ENCODE data around the gene CYP21A2.
"Not testable (repeated sequence)": the region's sequence is repeated elsewhere in the genome, so short reads cannot be mapped to it uniquely, and the experiment has no call there.

The CYP21A2 gene

DNA sequence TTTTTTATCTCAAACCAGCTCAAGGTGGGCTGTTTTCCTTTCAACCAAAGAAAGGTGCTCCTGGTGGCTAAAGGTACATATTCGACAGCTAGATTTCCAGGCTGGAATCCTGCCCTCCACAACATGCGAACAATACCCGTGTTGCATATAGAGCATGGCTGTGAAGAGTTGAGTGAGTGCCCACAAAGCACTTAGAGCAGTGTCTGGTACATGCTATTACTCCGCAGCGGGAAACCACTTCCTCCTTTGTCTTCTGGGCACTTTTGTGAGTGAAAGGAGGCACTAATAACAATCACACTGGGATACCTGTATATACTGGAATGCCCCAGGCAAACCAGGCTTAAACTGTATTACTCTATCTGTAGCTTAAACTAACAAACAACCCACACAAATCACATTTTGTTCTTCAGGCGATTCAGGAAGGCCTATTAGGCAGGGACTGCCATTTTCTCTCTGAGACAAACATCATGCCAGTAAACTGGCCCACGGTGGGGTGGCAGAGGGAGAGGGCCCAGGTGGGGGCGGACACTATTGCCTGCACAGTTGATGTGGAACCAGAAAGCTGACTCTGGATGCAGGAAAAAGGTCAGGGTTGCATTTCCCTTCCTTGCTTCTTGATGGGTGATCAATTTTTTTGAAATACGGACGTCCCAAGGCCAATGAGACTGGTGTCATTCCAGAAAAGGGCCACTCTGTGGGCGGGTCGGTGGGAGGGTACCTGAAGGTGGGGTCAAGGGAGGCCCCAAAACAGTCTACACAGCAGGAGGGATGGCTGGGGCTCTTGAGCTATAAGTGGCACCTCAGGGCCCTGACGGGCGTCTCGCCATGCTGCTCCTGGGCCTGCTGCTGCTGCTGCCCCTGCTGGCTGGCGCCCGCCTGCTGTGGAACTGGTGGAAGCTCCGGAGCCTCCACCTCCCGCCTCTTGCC lies at the start of gene CYP21A2:
Gene CYP21A2 (plus strand): TSS at position 818 of the 927 bp plus-strand sequence. CDS start 8 bp downstream, at position 826.
- DNase-seq = not testable (repeated sequence)

GRCh38 chr6:31989363-31989762 lies 48.9 kb upstream of the CYP21A2 start:
- DNase-seq = not testable (repeated sequence)

- not testable (repeated sequence) for DNase-seq
Measured at GRCh38 chr6:31994421-31994820, 43.8 kb upstream of the CYP21A2 start.

DNA sequence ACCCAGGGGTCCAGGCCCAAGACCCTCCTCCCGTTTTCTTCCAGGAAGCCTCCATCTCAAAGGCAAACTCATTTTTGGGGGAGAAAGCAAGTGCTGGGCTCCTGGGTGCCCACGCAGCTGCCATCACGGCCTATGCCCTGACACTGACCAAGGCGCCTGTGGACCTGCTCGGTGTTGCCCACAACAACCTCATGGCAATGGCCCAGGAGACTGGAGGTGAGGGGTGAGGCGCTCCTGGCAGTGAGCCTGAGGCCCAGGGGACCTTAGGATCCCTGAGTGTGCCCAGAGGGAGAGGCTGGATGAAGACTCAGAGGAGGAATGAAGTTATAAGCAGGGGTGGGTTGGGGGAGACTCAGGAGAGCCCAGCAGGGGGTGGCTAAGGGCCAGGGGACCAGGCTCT lies 41.8 kb upstream of the CYP21A2 start:
- not testable (repeated sequence) for DNase-seq

- DNase-seq = not testable (repeated sequence)
Measured at GRCh38 chr6:32002546-32003268, 35.5 kb upstream of the CYP21A2 start.

- not testable (repeated sequence) for DNase-seq
Measured at GRCh38 chr6:32003301-32003700, 34.9 kb upstream of the CYP21A2 start.

GRCh38 chr6:32004393-32004792 lies 33.8 kb upstream of the CYP21A2 start:
- DNase-seq = not testable (repeated sequence)

GRCh38 chr6:32004864-32005537 lies 33.2 kb upstream of the CYP21A2 start:
- not testable (repeated sequence) for DNase-seq

DNA sequence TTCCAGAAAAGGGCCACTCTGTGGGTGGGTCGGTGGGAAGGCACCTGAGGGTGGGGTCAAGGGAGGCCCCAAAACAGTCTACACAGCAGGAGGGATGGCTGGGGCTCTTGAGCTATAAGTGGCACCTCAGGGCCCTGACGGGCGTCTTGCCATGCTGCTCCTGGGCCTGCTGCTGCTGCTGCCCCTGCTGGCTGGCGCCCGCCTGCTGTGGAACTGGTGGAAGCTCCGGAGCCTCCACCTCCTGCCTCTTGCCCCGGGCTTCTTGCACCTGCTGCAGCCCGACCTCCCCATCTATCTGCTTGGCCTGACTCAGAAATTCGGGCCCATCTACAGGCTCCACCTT lies 32.7 kb upstream of the CYP21A2 start:
- DNase-seq = not testable (repeated sequence)

DNA sequence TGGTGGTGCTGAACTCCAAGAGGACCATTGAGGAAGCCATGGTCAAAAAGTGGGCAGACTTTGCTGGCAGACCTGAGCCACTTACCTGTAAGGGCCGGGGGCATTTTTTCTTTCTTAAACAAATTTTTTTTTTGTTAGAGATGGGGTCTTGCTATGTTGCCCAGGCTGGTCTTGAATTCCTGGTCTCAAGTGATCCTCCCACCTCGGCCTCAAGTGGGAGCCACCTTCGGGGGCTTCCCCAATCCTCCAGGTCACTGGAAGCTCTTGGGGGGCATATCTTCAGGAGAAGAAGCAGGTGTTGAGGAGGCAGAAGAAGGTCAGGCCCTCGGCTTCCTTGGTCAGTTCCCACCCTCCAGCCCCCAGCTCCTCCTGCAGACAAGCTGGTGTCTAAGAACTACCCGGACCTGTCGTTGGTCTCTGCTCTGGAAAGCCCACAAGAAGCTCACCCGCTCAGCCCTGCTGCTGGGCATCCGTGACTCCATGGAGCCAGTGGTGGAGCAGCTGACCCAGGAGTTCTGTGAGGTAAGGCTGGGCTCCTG lies 32.2 kb upstream of the CYP21A2 start:
- not testable (repeated sequence) for DNase-seq

- DNase-seq = not testable (repeated sequence)
Measured at GRCh38 chr6:32007086-32007485, 31.1 kb upstream of the CYP21A2 start.

GRCh38 chr6:32008037-32008436 lies 30.2 kb upstream of the CYP21A2 start:
- DNase-seq = not testable (repeated sequence)

DNA sequence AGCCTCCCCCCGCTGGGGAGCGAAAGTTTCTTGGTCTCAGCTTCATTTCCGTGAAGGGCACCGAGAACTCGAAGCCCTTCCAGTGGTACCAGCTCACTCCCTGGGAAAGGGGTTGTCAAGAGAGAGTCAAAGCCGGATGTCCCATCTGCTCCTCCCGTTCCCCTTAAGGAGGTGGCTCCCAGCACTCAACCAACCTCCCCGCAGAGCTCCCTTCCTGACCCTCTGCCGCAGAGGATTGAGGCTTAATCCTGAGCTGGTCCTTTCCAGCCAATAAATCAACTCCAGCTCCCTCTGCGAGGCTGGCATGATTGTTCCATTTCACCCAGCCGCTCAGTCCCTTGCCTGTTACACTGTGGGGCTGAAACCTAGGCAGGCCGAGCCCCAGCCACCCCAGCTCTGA lies 29.6 kb upstream of the CYP21A2 start:
- DNase-seq = not testable (repeated sequence)

DNA sequence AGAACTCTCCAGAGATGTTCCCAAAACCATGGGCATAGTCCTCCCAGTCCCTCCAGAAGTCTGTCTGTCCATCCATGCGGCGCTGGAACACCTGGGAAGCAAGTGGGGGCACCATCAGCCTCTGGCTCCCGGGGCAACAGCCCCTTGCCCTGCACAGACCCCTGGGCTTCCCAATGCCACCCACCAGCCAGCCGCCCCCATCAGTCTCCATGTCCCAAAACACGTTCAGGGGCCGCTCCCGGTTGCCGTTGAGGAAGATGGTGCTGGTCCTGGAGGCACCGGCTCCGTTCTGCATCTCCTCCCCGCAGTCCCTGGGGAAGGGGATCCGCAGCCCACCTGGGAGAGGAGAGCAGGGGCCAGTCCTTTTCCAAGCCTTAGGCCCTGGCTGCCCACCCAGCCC lies 28.7 kb upstream of the CYP21A2 start:
- not testable (repeated sequence) for DNase-seq

GRCh38 chr6:32010856-32011530 lies 27.2 kb upstream of the CYP21A2 start:
- DNase-seq = not testable (repeated sequence)

DNA sequence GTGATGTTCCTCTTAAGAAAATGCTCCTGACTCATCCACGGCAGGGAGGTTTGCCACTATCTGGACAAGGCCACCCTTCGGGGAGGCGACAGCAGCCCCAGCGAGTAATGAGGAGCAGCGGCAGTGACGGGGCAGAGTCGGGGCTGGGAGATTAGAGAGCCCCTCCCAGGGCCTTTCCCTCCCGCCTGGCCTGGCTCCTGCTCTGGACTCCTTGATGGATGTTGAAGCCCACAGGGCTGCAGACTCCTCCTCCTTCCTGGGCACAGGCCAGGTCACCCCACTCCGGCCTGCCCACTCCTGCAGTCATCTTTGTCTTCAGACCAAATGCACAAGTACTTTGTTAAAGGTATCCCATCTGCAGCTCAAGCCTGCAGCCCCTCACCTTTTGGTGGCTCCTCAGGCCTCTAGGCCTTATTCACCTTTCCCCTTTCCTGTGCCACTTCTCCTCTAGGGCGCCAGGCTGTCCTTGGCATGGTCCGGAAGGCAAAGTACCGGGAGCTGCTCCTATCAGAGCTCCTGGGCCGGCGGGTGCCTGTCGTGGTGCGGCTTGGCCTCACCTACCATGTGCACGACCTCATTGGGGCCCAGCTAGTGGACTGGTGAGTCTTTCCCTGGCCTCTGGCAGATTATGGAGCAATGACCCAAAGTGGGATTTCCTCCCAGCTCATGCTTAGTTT lies 25.1 kb upstream of the CYP21A2 start:
- DNase-seq = not testable (repeated sequence)

GRCh38 chr6:32013738-32014137 lies 24.5 kb upstream of the CYP21A2 start:
- not testable (repeated sequence) for DNase-seq

DNA sequence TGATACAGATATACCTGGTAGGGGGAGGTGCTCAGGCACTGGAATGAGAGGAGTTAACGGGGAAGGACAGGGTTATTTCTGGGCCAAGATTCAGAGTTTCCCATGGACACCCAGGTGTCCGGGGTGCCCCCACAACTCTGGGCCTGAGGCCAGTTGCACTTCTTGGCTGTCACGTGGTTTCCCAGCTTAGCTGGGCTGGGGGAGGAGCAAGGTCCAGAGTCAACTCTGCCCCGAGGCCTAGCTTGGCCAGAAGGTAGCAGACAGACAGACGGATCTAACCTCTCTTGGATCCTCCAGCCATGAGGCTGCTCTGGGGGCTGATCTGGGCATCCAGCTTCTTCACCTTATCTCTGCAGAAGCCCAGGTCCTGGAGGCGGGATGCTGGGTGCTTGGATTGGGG lies 23.7 kb upstream of the CYP21A2 start, which contains the start of gene C4B:
Gene C4B (plus strand): TSS at position 249 of the 400 bp plus-strand sequence. CDS start 51 bp downstream, at position 300.
- DNase-seq = not testable (repeated sequence)

DNA sequence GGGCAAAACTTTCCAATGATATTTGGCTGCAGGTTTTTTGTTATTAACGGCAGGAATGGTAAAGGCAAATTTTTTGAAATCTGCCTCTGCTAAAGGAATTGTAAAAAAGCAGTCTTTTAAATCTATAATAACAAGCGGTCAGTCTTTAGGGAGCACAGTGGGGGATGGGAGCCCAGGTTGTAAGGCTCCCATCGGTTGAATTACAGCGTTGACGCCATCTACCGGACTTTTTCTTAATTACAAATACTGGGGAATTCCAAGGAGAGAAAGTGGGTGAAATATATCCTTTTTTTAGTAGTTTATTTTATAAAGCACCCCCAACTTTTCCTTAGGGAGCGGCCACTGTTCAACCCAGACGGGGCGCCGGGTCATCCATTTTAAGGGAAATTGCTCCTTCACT lies 16.1 kb upstream of the CYP21A2 start:
- not testable (repeated sequence) for DNase-seq

- not testable (repeated sequence) for DNase-seq
Measured at GRCh38 chr6:32028631-32029030, 9.6 kb upstream of the CYP21A2 start.

DNA sequence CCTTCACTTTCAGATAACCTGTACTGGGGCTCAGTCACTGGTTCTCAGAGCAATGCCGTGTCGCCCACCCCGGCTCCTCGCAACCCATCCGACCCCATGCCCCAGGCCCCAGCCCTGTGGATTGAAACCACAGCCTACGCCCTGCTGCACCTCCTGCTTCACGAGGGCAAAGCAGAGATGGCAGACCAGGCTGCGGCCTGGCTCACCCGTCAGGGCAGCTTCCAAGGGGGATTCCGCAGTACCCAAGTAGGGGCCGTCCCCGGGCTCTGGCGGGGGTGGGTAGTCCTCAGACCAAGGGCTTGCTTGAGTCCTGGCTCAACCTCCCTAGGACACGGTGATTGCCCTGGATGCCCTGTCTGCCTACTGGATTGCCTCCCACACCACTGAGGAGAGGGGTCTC lies 8.7 kb upstream of the CYP21A2 start:
- not testable (repeated sequence) for DNase-seq

All from stimulated activated naive CD4-positive, alpha-beta T cell treated with Interleukin-2 at 50 U/mL for 16 hours (primary cell).